GM21619 (cell line): Measurements from ENCODE around the gene MYBPC1.
"Not testable (repeated sequence)": the region's sequence is repeated elsewhere in the genome, so short reads cannot be mapped to it uniquely, and the experiment has no call there.

Experiments used
- ATAC-seq: cut with Tn5 transposase; IDR thresholded peaks from one replicate; pipeline ENCODE4 v1.9.1; 2021; ENCODE audit not compliant: unreplicated experiment

Gene MYBPC1, protein sequence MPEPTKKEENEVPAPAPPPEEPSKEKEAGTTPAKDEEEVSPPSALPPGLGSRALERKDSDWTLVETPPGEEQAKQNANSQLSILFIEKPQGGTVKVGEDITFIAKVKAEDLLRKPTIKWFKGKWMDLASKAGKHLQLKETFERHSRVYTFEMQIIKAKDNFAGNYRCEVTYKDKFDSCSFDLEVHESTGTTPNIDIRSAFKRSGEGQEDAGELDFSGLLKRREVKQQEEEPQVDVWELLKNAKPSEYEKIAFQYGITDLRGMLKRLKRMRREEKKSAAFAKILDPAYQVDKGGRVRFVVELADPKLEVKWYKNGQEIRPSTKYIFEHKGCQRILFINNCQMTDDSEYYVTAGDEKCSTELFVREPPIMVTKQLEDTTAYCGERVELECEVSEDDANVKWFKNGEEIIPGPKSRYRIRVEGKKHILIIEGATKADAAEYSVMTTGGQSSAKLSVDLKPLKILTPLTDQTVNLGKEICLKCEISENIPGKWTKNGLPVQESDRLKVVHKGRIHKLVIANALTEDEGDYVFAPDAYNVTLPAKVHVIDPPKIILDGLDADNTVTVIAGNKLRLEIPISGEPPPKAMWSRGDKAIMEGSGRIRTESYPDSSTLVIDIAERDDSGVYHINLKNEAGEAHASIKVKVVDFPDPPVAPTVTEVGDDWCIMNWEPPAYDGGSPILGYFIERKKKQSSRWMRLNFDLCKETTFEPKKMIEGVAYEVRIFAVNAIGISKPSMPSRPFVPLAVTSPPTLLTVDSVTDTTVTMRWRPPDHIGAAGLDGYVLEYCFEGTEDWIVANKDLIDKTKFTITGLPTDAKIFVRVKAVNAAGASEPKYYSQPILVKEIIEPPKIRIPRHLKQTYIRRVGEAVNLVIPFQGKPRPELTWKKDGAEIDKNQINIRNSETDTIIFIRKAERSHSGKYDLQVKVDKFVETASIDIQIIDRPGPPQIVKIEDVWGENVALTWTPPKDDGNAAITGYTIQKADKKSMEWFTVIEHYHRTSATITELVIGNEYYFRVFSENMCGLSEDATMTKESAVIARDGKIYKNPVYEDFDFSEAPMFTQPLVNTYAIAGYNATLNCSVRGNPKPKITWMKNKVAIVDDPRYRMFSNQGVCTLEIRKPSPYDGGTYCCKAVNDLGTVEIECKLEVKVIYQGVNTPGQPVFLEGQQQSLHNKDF

DNA sequence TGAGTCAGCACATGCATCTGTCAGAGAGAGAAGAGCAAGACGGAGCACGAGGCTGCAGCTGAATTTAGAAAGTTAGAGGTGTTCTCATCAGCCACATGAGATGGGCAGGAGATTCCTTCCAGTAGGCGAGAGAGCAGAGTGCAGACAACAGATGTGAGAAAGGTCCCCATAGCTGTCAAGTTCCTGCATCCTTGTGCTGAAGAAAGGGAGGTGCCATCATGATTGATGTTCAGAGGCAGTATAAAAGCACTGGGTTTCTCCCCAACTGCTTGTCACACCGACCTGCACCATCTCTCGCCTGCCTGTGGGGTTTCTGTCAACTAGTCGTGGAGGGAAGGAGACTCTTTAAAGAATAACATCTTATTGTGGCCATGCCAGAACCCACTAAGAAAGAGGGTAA, at the start of gene MYBPC1:
Gene MYBPC1, plus strand, starts transcription at position 272 of the 400 bp plus-strand sequence. Its CDS starts 100 bp downstream, at position 372.
- no peak for ATAC-seq

DNA sequence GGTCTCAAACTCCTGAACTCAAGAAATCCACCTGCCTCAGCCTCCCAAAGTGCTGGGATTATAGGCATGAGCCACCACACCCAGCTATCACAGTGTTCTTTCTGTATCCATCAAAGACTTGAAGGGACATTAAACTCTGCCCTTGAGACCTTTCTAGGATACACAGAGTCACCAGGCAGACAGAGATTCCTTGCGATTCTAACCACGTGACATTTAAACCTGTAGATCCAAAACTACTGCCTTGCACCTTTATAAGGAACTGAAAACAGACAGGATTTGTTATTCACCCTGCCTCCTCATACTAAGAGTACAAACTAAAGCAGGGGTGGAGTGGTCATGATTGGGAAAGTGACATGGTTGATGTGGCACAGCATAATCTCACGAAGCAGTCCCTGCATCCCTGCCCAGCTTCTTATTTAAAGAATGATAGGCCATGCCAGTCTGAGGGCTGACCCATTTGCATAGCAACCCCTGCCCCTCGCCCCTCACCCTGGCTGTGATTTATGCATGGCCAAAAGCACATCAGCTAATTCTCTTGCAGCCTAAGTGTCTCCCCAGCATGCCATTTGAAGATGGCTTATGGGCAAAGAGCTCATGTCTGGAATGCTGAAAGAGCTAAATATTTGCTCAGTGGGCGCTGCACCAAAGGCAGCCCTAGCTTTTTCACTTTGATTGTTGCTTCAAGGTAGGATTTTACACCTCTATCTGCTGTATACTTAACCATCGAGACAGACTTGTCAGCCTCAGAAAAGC, 43.2 kb upstream of the MYBPC1 start:
- no peak for ATAC-seq

DNA sequence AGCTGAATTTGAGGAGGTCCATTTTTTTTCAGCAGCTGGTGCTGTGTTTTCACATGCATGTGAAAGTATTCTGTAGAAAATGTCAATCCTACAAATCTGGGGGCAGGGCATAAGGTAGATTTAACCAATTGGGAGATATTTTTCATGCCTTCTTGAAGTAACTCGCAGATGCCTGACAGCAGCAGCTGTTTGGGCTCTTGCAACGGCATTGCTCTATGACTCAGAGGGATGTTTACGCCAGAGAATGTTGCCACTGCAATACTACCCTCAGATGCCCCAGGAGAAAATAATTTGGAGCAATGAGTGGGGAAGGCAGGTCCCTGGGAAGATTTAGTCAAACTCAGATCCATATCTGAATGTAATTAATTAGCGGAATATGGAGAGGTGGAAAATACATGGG, 42.5 kb upstream of the MYBPC1 start:
- ATAC-seq, result no peak

DNA sequence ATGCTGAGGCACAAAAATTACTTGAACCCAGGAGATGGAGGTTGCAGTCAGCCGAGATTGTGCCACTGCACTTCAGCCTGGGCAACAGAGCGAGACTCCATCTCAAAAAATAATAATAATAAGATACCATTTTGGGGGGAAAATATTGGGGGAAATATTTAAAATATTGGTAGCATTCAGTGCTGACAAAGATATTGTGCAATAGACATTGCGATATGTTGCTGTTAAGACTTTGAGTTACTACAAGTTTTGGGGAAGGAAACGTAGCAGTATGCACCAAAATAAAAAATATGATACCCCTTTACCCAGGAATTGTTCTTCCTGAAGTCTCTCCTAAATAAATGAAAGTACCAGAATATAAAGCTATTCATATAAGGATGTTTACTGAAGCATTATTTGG, 37.7 kb upstream of the MYBPC1 start:
- no peak for ATAC-seq

DNA sequence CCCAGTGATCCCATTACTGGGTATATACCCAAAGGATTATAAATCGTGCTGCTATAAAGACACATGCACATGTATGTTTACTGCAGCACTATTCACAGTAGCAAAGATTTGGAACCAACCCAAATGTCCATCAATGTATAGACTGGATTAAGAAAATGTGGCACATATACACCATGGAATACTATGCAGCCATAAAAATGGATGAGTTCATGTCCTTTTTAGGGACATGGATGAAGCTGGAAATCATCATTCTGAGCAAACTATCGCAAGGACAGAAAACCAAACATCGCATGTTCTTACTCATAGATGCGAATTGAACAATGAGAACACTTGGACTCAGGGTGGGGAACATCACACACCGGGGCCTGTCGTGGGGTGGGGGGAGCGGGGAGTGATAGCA, 36.0 kb upstream of the MYBPC1 start:
- not testable (repeated sequence) for ATAC-seq

- ATAC-seq, result no peak
Measured at GRCh38 chr12:101563212-101563611, 31.6 kb upstream of the MYBPC1 start.

GRCh38 chr12:101564912-101565311, 29.9 kb upstream of the MYBPC1 start:
- ATAC-seq, result no peak

DNA sequence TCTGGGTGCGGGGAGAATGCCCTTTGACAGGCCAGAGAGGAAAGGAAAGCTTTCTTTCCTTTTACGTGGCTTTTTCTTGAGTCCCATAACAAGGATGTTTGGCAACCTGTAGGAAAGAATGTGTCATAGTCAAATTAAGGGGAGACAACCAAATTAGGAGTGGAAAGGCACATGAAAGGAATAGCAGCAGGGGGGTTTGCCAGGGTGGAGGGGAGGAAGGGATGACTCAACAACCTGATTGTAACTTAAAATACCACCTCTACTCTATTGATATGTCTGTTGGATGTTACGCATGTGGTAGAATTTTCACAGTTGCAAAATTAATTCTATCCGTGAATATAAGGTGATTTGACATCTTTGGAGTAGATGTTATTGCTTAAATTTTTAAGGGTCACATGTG, 28.5 kb upstream of the MYBPC1 start:
- ATAC-seq, result no peak

- no peak for ATAC-seq
Measured at GRCh38 chr12:101567918-101568317, 26.9 kb upstream of the MYBPC1 start.

GRCh38 chr12:101570047-101570446, 24.7 kb upstream of the MYBPC1 start:
- ATAC-seq, result no peak

DNA sequence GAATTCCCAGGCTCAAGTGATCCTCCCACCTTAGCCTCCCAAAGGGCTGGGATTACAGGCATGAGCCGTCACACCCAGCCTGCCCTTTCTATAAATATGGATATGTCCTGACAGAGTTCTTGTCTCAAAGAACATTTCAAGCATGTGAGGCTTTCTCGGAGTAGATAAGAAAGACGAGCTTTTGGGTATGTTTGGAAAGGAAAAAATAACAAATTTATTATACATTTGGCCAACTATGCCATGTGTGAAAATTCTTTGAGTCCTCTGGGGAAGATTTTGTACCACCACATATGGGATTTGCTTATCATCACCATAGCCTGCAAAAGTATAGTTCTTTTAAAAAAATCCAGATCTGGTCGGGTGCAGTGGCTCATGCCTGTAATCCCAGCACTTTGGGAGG, 23.7 kb upstream of the MYBPC1 start:
- ATAC-seq, result no peak

- no peak for ATAC-seq
Measured at GRCh38 chr12:101573743-101574142, 21.0 kb upstream of the MYBPC1 start.

DNA sequence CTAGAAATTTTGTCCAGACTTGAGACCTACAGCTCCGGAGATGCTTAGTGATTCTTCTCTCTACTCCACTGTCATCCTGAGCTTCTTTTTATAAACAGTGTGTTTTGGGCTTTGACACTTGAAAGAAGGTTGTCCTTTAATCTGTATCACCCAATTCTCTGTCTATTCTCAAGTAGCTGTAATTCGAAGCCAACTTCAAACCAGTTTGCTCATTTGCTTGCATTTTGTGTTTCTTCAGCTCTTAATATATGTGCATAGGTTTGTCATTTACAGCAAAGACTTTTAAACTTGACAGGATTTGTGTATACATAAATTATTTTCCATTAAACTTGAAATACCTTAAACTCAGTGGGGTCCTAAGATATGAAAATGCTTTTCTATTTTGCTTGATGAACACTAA, 16.4 kb upstream of the MYBPC1 start:
- ATAC-seq, result no peak

GRCh38 chr12:101581190-101581589, 13.6 kb upstream of the MYBPC1 start:
- ATAC-seq, result no peak

- no peak for ATAC-seq
Measured at GRCh38 chr12:101582937-101583336, 11.8 kb upstream of the MYBPC1 start.

- ATAC-seq, result no peak
Measured at GRCh38 chr12:101590383-101590782, 4.4 kb upstream of the MYBPC1 start.

GRCh38 chr12:101591781-101592180, 3.0 kb upstream of the MYBPC1 start:
- no peak for ATAC-seq

GRCh38 chr12:101592448-101592847, 2.3 kb upstream of the MYBPC1 start:
- no peak for ATAC-seq

DNA sequence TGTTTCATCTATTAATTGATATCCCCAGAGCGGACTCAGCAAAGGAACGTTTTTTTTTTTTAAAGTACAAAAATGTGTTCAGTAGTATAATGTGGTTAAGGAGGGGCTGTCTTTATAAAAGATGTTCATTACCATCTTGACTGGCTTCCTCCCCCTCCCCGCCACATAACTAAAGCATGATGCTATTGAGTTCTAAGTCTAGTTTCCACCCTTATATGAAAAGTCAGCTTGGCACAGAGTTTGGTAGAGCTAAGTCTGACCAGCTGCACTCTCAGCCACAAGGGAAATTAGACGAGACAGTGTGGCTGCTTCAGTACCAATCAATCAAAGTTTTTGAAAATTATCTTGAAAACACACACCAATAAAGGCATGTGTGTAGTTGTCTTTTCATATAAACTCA, 1.9 kb upstream of the MYBPC1 start:
- ATAC-seq, result no peak

DNA sequence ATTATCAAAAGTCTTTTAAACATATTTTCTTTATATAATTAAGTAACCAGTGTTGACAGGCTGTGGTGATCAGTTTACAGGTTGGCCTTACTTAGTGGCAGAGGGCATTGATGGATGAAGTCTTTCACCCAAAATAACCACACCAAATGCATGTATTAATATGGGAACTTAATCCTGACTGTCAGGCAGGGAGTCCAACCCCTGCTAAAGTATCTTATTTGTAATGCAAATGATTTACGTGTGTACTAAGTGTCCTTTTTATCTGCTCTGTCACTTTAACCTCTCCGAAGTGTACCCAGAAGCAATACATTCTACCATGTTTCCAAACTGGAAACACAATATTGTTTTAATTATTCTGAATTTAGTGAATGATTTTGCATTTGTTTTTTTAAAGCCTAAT, 1.4 kb downstream of the MYBPC1 start:
- ATAC-seq, result no peak

DNA sequence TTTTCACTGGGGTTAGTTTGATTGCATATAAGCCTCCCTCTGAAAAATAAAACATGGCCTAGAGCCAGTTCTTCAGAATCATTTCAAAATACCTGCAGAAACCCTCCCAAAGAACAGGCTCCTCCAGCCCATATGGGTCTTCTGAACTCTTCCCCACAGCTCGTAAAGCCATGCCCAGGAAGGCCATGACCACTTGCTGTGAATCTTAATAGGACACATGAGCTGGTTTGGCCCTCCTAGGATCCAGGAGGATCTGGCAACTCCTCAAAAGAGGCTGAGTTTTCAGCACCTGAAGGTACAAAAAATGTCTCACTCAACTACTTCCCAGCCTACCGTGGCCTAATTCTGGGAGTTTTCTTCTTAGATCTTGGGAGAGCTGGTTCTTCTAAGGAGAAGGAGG, 2.4 kb downstream of the MYBPC1 start:
- ATAC-seq, result no peak
